H4 (cell line): ENCODE results near the gene MANEA. TPM values are rescaled to one million over a fixed set of nuclear protein-coding genes. Genes with fewer than 3 reads are reported as not detected.
"Not testable (repeated sequence)": the region's sequence is repeated elsewhere in the genome, so short reads cannot be mapped to it uniquely, and the experiment has no call there.

Experiments used
- DNase-seq: peaks from one replicate; pipeline ENCODE4 v3.0.0-alpha.2; 2015; ENCODE audit warnings: low spot score
- total RNA-seq: library from RNA; depleted of rRNA; stranded (reverse); fragments of >200 nt; shearing (Covaris generic); gene quantifications from 2 replicates; pipeline ENCODE4 v1.2.3, GENCODE V29; 2014; rRNA removed

The MANEA gene
- 8.5 and 12.3 TPM in 2 replicates for total RNA-seq

- DNase-seq = peak; percentile 71
Observed at GRCh38 chr6:95577304-95578105, at the start of gene MANEA. Gene MANEA, plus strand, starts transcription at chr6:95577535. Its CDS starts 8,905 bp downstream, at chr6:95586440.

GRCh38 chr6:95529762-95530161, 47.6 kb upstream of the MANEA start:
- no peak for DNase-seq

- DNase-seq = no peak
Observed at GRCh38 chr6:95530176-95530819, 47.0 kb upstream of the MANEA start.

GRCh38 chr6:95543798-95544197, 33.5 kb upstream of the MANEA start:
- no peak for DNase-seq

GRCh38 chr6:95544517-95545225, 32.7 kb upstream of the MANEA start:
- no peak for DNase-seq

GRCh38 chr6:95545226-95545625, 32.1 kb upstream of the MANEA start:
- no peak for DNase-seq

GRCh38 chr6:95545686-95546085, 31.6 kb upstream of the MANEA start:
- DNase-seq = no peak

- DNase-seq = no peak
Observed at GRCh38 chr6:95546148-95546547, 31.2 kb upstream of the MANEA start.

GRCh38 chr6:95547043-95547442, 30.3 kb upstream of the MANEA start:
- no peak for DNase-seq

GRCh38 chr6:95548188-95548786, 29.0 kb upstream of the MANEA start:
- DNase-seq = no peak

GRCh38 chr6:95551678-95552324, 25.5 kb upstream of the MANEA start:
- DNase-seq = no peak

- DNase-seq = no peak
Observed at GRCh38 chr6:95553880-95554279, 23.5 kb upstream of the MANEA start.

GRCh38 chr6:95560956-95561355, 16.4 kb upstream of the MANEA start:
- DNase-seq = not testable (repeated sequence)

GRCh38 chr6:95569560-95569959, 7.8 kb upstream of the MANEA start:
- DNase-seq = no peak

GRCh38 chr6:95572098-95572497, 5.2 kb upstream of the MANEA start:
- no peak for DNase-seq

- peak; percentile 7 for DNase-seq
Observed at GRCh38 chr6:95574811-95575210, 2.5 kb upstream of the MANEA start.

- no peak for DNase-seq
Observed at GRCh38 chr6:95576218-95576997, 927 bp upstream of the MANEA start.

- DNase-seq = no peak
Observed at GRCh38 chr6:95576998-95577303, 384 bp upstream of the MANEA start.

GRCh38 chr6:95578106-95578410, 723 bp downstream of the MANEA start:
- no peak for DNase-seq

GRCh38 chr6:95581073-95581472, 3.7 kb downstream of the MANEA start:
- DNase-seq = no peak

- DNase-seq = not testable (repeated sequence)
Observed at GRCh38 chr6:95584226-95584625, 6.9 kb downstream of the MANEA start.
